Melanocyte of skin (primary cell): ENCODE results near the gene SIRPG. TPM values are rescaled to one million over a fixed set of nuclear protein-coding genes. Genes with fewer than 3 reads are reported as not detected.

Source experiments
- small RNA-seq, 2 donors: library from RNA; depleted of rRNA; stranded (forward); fragments of <200 nt; gene quantifications; one replicate each; pipeline ENCODE3, GENCODE V24; 2012
- total RNA-seq, 2 donors: library from RNA; depleted of rRNA; stranded (reverse); fragments of >200 nt; gene quantifications; 2 replicates each; pipeline ENCODE4 v1.2.3, GENCODE V29; 2012

Gene SIRPG
- not detected for total RNA-seq

GRCh38 chr20:1657556-1658334 is at the start of gene SIRPG:
SIRPG (minus strand) TSS chr20:1657779; CDS start chr20:1657714, 65 bp downstream.

DNA sequence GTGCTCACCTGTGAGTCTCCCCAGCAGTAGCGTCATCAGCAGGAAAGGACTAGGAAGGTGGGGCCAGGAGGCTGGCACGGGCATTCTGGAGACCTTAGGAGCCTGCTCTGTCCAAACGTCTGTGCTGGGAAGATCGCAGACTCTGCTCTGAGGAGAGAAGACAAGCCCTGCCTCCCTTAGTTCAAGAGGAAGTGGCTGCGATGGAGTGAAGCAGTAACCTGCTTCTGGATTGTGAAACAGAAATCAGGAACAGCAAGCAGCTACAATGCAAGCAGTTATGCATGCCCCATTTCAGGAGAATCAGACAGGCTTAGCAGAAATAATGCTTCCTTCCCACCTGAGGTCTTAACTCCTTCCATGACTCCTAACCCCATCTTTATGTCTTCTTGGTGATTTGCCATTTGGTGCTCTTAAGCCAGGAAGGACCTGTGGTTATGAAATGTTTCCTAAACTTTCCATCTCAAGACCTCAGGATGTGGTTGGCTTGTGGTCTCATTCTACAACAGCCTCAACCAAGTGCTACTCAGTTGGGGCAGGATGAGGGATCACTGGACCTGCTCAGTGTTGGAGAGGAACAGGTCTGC is 37.6 kb downstream of the SIRPG start, which contains the start of gene SIRPB1:
Gene SIRPB1, minus strand, starts transcription at position 149 of the 584 bp plus-strand sequence. Its CDS starts 65 bp downstream, at position 84.

Small RNA genes lying within 50 kb of the gene (small RNA-seq; reads per million reads assigned to genes)
- gene AL109809.3 (0 reads per million in 2 donors), gene RN7SL561P (0 reads per million in 2 donors)

Other genes starting within 250 kb of the SIRPG start
- 10 to 100 TPM; 22.0 to 23.3 TPM for gene NSFL1C, start 190.9 kb downstream of the SIRPG start, total RNA-seq
- not detected for gene SIRPB2, start 166.4 kb downstream of the SIRPG start, total RNA-seq
- gene SIRPD, start 100.1 kb downstream of the SIRPG start, total RNA-seq = not detected
- gene SIRPB1, start 37.8 kb downstream of the SIRPG start, total RNA-seq = 1 to 10 TPM in 1 of 2 donors, not detected in 1; 6.2 TPM
- gene SIRPA, start 237.6 kb upstream of the SIRPG start, total RNA-seq = 10 to 100 TPM; 46.8 to 59.6 TPM